Hepatocyte (in vitro differentiated cells): ENCODE measurements around the gene KERA.

Experiments
- CTCF ChIP-seq: fragments of 200-600 bp; sonication (generic); IDR thresholded peaks from 2 replicates; pipeline ENCODE4 v1.5.1; 2016; ENCODE audit warnings: antibody characterized with exemption, mild to moderate bottlenecking; ENCODE audit not compliant: poor library complexity
- EZH2phosphoT487 ChIP-seq: fragments of 200-600 bp; sonication (generic); IDR thresholded peaks from one replicate; pipeline ENCODE4 v1.6.1; 2018; ENCODE audit warnings: antibody characterized with exemption, mild to moderate bottlenecking, low read depth, moderate library complexity; ENCODE audit not compliant: unreplicated experiment, severe bottlenecking

- TF ChIP-seq CTCF (no peak), EZH2phosphoT487 (no peak)
Measured at GRCh38 chr12:91098941-91099340, 41.1 kb upstream of the KERA start.
